HepG2 (cell line): Measurements from ENCODE around the gene RPS25. TPM values are rescaled to one million over a fixed set of nuclear protein-coding genes. Genes with fewer than 3 reads are reported as not detected.

ENCODE experiments used
- CBFB ChIP-seq: sonication (generic); formaldehyde crosslinking; IDR thresholded peaks from 2 replicates; pipeline ENCODE4 v1.4.0; 2020; ENCODE audit warnings: missing genetic modification reagents
- ETS1 ChIP-seq: sonication (generic); formaldehyde crosslinking; IDR thresholded peaks from 2 replicates; pipeline ENCODE4 v1.4.0; 2020; ENCODE audit warnings: missing genetic modification reagents
- NR2C2 ChIP-seq: sonication (generic); formaldehyde crosslinking; IDR thresholded peaks from 2 replicates; pipeline ENCODE4 v1.4.0; 2020; ENCODE audit warnings: missing genetic modification reagents, mild to moderate bottlenecking, moderate library complexity, borderline replicate concordance
- RARG ChIP-seq: sonication (generic); formaldehyde crosslinking; IDR thresholded peaks from 2 replicates; pipeline ENCODE4 v1.4.0; 2020; ENCODE audit warnings: low read depth, mild to moderate bottlenecking, missing genetic modification reagents
- RERE ChIP-seq: IDR thresholded peaks from 2 replicates; pipeline ENCODE4 v1.6.1; 2016; ENCODE audit warnings: low read depth, missing genetic modification reagents, missing compliant biosample characterization
- RFX3 ChIP-seq: IDR thresholded peaks from 2 replicates; pipeline ENCODE4 v1.6.1; 2016; ENCODE audit warnings: missing biosample characterization, missing genetic modification reagents
- SP5 ChIP-seq: IDR thresholded peaks from 2 replicates; pipeline ENCODE4 v1.6.1; 2016; ENCODE audit warnings: low read depth, borderline replicate concordance
- ZBTB4 ChIP-seq: sonication (generic); formaldehyde crosslinking; IDR thresholded peaks from 2 replicates; pipeline ENCODE4 v1.4.0; 2020; ENCODE audit warnings: missing genetic modification reagents, mild to moderate bottlenecking, borderline replicate concordance
- ZHX2 ChIP-seq, 2 experiments: sonication (generic) in 1 of 2; formaldehyde crosslinking in 1 of 2; IDR thresholded peaks; 2 replicates each; pipeline versions ENCODE4 v1.6.1 to v1.9.0; 2014 to 2022; ENCODE audit warnings: antibody characterized with exemption in 1 of 2, borderline replicate concordance in 1 of 2, inconsistent platforms in 1 of 2, low read depth in 1 of 2, missing genetic modification reagents in 1 of 2
- polyA plus RNA-seq, 8 experiments: library from polyadenylated mRNA; depleted of rRNA in 3 of 8; stranded (reverse) in 7 of 8; unstranded in 1 of 8; fragments of >200 nt; fragmentation: Illumina TruSeq in 4 of 8; extraction: Trizol in 4 of 8; gene quantifications; 2 replicates each; pipeline versions ENCODE4 v1.2.1 to v1.2.3, GENCODE V29; 2011 to 2016; ENCODE audit warnings: low read depth in 4 of 8, missing spikeins in 1 of 8, mixed read lengths in 1 of 8; ENCODE audit not compliant: insufficient read depth in 1 of 8
- total RNA-seq, 5 experiments: library from RNA; depleted of rRNA; stranded (reverse); fragments of >200 nt; fragmentation: Illumina TruSeq; extraction: Trizol; gene quantifications; 2 replicates each; pipeline ENCODE4 v1.2.3, GENCODE V29; 2016; ENCODE audit warnings: low read depth in 1 of 5

Gene RPS25
- total and polyA plus RNA-seq, 2 of the 13 experiments (the other 11 are each of a cell fraction or from before 2014, with no cell fraction given) = 839 to 1,415 TPM

- 0 out of 2 replicates have a peak, but pooled peaks have one; percentile 32 for TF ChIP-seq ZHX2 (IDR thresholded peaks at IDR 0.05; ENCODE audit: low read depth)
- no peak for TF ChIP-seq ZHX2 (CRISPR knock-in tag; IDR thresholded peaks at IDR 0.05; ENCODE audit: borderline replicate concordance)
- TF ChIP-seq ZBTB4 (CRISPR knock-in tag) = peak; percentile 79; the same call in 1 of the 2 replicates
- TF ChIP-seq ETS1 = no peak
- no peak for TF ChIP-seq RARG (CRISPR knock-in tag)
- TF ChIP-seq SP5 = peak; percentile 86; the same call in 1 of the 2 replicates
- TF ChIP-seq NR2C2 = peak; percentile 78; the same call in 1 of the 2 replicates
- TF ChIP-seq CBFB (CRISPR knock-in tag) = peak; percentile 58; the same call in 1 of the 2 replicates
- TF ChIP-seq RFX3 (CRISPR knock-in tag) = no peak
- no peak for TF ChIP-seq RERE (CRISPR knock-in tag)
Observed at GRCh38 chr11:119030329-119031047, 12.3 kb upstream of the RPS25 start, which contains the start of gene SLC37A4 (continued).
